ENCODE measurements around the gene ENTR1.

DNA sequence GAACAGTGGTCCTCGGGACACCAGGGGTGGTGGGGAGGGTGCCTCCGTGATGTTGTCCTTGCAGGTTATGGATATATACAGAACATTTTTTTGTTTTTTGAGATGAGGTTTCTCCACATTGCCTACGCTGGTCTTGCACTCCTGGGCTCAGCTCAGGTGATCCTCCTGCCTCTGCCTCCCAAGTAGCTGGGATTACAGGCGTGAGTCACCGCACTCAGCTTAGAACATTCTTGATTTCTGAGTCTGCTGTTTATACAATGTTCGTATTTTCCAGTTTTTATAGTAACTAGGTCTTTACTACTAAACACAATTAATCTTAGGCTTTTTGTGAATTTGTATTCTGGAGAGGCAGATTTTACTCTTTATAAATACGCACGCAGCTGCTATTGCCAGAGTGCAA lies 6.0 kb upstream of the ENTR1 start:
- TF ChIP-seq, protein P1, sequence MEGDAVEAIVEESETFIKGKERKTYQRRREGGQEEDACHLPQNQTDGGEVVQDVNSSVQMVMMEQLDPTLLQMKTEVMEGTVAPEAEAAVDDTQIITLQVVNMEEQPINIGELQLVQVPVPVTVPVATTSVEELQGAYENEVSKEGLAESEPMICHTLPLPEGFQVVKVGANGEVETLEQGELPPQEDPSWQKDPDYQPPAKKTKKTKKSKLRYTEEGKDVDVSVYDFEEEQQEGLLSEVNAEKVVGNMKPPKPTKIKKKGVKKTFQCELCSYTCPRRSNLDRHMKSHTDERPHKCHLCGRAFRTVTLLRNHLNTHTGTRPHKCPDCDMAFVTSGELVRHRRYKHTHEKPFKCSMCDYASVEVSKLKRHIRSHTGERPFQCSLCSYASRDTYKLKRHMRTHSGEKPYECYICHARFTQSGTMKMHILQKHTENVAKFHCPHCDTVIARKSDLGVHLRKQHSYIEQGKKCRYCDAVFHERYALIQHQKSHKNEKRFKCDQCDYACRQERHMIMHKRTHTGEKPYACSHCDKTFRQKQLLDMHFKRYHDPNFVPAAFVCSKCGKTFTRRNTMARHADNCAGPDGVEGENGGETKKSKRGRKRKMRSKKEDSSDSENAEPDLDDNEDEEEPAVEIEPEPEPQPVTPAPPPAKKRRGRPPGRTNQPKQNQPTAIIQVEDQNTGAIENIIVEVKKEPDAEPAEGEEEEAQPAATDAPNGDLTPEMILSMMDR (conservative IDR thresholded peaks at IDR 0.05; ENCODE audit: low read depth, low read length), result no peak
- TF ChIP-seq POLR2A (IDR thresholded peaks at IDR 0.05; ENCODE audit: low read depth, low read length) (no peak), CHD1 (IDR thresholded peaks at IDR 0.05; ENCODE audit: low read depth, low read length) (no peak), RFX5 (IDR thresholded peaks at IDR 0.05; ENCODE audit: low read depth, low read length) (no peak), RCOR1 (IDR thresholded peaks at IDR 0.05; ENCODE audit: insufficient replicate concordance, low read length) (no peak), BHLHE40 (IDR thresholded peaks at IDR 0.05; ENCODE audit: low read depth, low read length) (no peak), MAZ (IDR thresholded peaks at IDR 0.05; ENCODE audit: borderline replicate concordance, low read depth, low read length) (no peak), MAFK (IDR thresholded peaks at IDR 0.05; ENCODE audit: low read depth, low read length) (no peak), RAD21 (IDR thresholded peaks at IDR 0.05; ENCODE audit: low read length) (no peak), SMC3 (IDR thresholded peaks at IDR 0.05; ENCODE audit: low read depth, low read length) (no peak)
- TF ChIP-seq, protein P2, sequence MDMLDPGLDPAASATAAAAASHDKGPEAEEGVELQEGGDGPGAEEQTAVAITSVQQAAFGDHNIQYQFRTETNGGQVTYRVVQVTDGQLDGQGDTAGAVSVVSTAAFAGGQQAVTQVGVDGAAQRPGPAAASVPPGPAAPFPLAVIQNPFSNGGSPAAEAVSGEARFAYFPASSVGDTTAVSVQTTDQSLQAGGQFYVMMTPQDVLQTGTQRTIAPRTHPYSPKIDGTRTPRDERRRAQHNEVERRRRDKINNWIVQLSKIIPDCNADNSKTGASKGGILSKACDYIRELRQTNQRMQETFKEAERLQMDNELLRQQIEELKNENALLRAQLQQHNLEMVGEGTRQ (IDR thresholded peaks at IDR 0.05; ENCODE audit: low read depth, low read length), result no peak

Measured in IMR-90 (cell line).